Measurements from ENCODE around the gene ANO2. TPM values are rescaled to one million over a fixed set of nuclear protein-coding genes. Genes with fewer than 3 reads are reported as not detected.
"Not testable (repeated sequence)": the region's sequence is repeated elsewhere in the genome, so short reads cannot be mapped to it uniquely, and the experiment has no call there.

ANO2 gene
- total RNA-seq, 2 donors from 2014 or later, result 1.8 to 2.6 TPM

GRCh38 chr12:5868625-5869295 is 76.3 kb downstream of the ANO2 start:
- no peak for DNase-seq
- no peak for ATAC-seq
- intact Hi-C loops (cut with DNase I, micrococcal nuclease), result no loop called here

GRCh38 chr12:5865397-5865796 is 79.7 kb downstream of the ANO2 start:
- ATAC-seq, result no peak
- intact Hi-C loops (cut with DNase I, micrococcal nuclease), result no loop called here

GRCh38 chr12:5864972-5865371 is 80.1 kb downstream of the ANO2 start:
- intact Hi-C loops (cut with DNase I, micrococcal nuclease), result no loop called here
- ATAC-seq (no peak), DNase-seq (no peak)

More at GRCh38 chr12:5865397-5865796, 79.7 kb downstream of the ANO2 start:
- DNase-seq, result no peak

- ATAC-seq (no peak), DNase-seq (no peak)
- intact Hi-C loops (cut with DNase I, micrococcal nuclease), result no loop called here
These were observed 80.8 kb downstream of the ANO2 start for GRCh38 chr12:5864301-5864700.

- intact Hi-C loops (cut with DNase I, micrococcal nuclease), result no loop called here
- ATAC-seq, result no peak
- no peak for DNase-seq
These were observed 83.6 kb downstream of the ANO2 start for GRCh38 chr12:5861416-5861815.

GRCh38 chr12:5856692-5857091 is 88.4 kb downstream of the ANO2 start:
- intact Hi-C loops (cut with DNase I, micrococcal nuclease), result no loop called here
- ATAC-seq, result no peak
- DNase-seq, result no peak

- DNase-seq (no peak), ATAC-seq (no peak)
- intact Hi-C loops (cut with DNase I, micrococcal nuclease), result no loop called here
These were observed 98.1 kb downstream of the ANO2 start for GRCh38 chr12:5846950-5847349.

- intact Hi-C loops (cut with DNase I, micrococcal nuclease), result no loop called here
- ATAC-seq (no peak), DNase-seq (no peak)
These were observed 104.1 kb downstream of the ANO2 start for GRCh38 chr12:5840944-5841343.

- ATAC-seq, result no peak
- no peak for DNase-seq
- intact Hi-C loops (cut with DNase I, micrococcal nuclease), result no loop called here
These were observed 114.9 kb downstream of the ANO2 start for GRCh38 chr12:5830111-5830510.

GRCh38 chr12:5827591-5827990 is 117.5 kb downstream of the ANO2 start:
- intact Hi-C loops (cut with DNase I, micrococcal nuclease), result no loop called here
- no peak for ATAC-seq
- no peak for DNase-seq

GRCh38 chr12:5825761-5826160 is 119.3 kb downstream of the ANO2 start:
- DNase-seq; ATAC-seq; intact Hi-C loops (cut with DNase I, micrococcal nuclease): not testable (repeated sequence)

- intact Hi-C loops (cut with DNase I, micrococcal nuclease); DNase-seq; ATAC-seq: not testable (repeated sequence)
These were observed 126.2 kb downstream of the ANO2 start for GRCh38 chr12:5818877-5819276.

GRCh38 chr12:5817246-5817645 is 127.8 kb downstream of the ANO2 start:
- ATAC-seq (no peak), DNase-seq (no peak)
- intact Hi-C loops (cut with DNase I, micrococcal nuclease), result no loop called here

GRCh38 chr12:5809586-5809985 is 135.5 kb downstream of the ANO2 start:
- no peak for ATAC-seq
- intact Hi-C loops (cut with DNase I, micrococcal nuclease), result no loop called here
- DNase-seq, result no peak

GRCh38 chr12:5808981-5809380 is 136.1 kb downstream of the ANO2 start:
- intact Hi-C loops (cut with DNase I, micrococcal nuclease), result no loop called here
- ATAC-seq (no peak), DNase-seq (no peak)

GRCh38 chr12:5807514-5808219 is 137.4 kb downstream of the ANO2 start:
- intact Hi-C loops (cut with DNase I, micrococcal nuclease), result no loop called here
- DNase-seq, result no peak
- ATAC-seq, result no peak

GRCh38 chr12:5807090-5807414 is 138.0 kb downstream of the ANO2 start:
- intact Hi-C loops (cut with DNase I, micrococcal nuclease), result no loop called here
- ATAC-seq (no peak), DNase-seq (no peak)

GRCh38 chr12:5806371-5807089 is 138.5 kb downstream of the ANO2 start:
- intact Hi-C loops (cut with DNase I, micrococcal nuclease), result no loop called here
- ATAC-seq, result no peak
- no peak for DNase-seq

- DNase-seq (no peak), ATAC-seq (no peak)
- intact Hi-C loops (cut with DNase I, micrococcal nuclease), result no loop called here
These were observed 141.5 kb downstream of the ANO2 start for GRCh38 chr12:5803532-5803931.
